ENCODE data around the gene TAS2R20.

TAS2R20 gene

DNA sequence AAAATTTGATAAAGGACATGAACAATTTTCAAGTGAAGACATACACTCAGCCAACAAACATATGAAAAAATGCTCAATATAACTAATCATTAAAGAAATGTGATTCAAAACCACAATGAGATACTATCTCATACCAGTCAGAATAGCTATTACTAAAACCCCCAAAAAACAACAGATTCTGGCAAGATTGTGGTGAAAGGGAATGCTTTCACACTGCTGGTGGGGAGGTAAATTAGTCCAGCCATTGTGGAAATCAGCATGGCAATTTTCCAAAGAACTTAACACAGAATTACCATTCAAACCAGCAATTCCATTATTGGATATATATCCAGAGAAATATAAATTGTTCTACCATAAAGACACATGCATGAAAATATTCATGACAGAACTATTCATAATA, 40.4 kb downstream of the TAS2R20 start:
- no peak for DNase-seq

DNA sequence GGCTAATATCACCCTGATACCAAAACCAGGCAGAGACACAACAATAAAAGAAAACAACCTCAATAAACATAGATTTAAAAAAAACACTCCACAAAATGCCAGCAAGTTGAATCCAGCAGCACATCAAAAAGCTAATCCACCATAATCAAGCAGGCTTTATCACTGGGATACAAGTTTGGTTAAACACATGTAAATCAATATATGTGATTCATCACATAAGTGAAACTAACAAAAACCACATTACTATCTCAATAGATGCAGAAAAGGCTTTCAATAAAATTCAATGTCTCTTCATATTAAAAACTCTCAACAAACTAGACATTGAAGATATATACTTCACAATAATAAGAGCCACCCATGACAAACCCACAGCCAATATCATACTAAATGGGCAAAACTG, 42.0 kb downstream of the TAS2R20 start:
- DNase-seq: no peak

DNA sequence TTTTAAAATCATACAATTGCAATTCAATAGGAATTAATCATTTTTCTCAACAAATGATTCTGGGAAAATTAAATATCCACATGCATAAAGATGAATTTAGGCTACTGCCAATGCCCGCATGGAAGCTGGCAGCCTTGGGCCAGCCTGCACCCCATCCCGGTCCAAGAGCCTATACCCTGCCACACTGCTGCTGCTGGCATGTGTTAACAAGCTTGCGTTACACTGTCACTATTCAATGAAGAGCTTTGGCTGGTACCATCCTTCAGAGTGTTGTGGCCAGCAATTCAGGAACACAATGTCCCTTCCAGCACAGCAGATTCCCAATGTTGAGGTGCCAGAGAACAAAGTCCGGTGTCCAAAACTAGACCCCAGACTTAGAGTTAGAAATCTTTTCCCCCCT, 45.5 kb downstream of the TAS2R20 start:
- no peak for DNase-seq

Measured in stimulated activated CD4-positive, alpha-beta T cell treated with anti-CD3 and anti-CD28 coated beads, Interleukin-4, amount 100 ng/mL, for 24 hours (primary cell).